ENCODE data around the gene CNPY3. TPM values are rescaled to one million over a fixed set of nuclear protein-coding genes. Genes with fewer than 3 reads are reported as not detected.

The CNPY3 gene
- total RNA-seq, 1 donor from 2014 or later, result 33.2 TPM

DNA sequence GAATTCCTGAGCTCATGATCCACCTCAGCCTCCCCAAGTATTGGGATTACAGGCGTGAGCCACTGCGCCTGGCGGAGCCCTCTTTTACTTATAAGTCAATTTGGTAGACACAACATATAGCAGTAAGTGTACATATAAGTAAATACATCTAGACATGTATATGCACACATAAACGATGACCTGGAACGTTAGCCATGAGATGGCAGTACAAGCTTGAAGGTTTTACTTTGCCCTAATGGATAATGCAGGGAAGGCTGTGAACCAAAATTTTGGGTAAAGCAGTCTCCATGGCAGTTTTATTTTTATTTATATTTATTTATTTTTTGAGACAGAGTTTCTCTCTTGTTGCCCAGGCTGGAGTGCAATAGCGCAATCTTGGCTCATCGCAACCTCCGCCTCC lies 28.8 kb downstream of the CNPY3 start:
- DNase-seq (ENCODE audit: low read depth), result no peak

DNA sequence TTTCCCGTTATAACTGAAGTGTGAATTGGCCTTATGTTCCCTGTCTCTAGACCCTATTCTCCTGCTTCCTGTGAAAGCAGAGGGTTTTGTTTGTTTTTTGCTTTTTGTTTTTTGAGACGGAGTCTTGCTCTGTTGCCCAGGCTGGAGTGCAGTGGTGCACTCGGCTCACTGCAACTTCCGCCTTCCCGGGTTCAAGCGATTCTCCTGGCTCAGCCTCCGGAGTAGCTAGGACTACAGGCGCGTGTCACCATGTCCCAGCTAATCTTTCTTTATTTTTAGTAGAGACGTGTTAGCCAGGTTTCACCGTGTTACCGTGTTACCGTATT lies 30.6 kb downstream of the CNPY3 start:
- no peak for DNase-seq (ENCODE audit: low read depth)

DNA sequence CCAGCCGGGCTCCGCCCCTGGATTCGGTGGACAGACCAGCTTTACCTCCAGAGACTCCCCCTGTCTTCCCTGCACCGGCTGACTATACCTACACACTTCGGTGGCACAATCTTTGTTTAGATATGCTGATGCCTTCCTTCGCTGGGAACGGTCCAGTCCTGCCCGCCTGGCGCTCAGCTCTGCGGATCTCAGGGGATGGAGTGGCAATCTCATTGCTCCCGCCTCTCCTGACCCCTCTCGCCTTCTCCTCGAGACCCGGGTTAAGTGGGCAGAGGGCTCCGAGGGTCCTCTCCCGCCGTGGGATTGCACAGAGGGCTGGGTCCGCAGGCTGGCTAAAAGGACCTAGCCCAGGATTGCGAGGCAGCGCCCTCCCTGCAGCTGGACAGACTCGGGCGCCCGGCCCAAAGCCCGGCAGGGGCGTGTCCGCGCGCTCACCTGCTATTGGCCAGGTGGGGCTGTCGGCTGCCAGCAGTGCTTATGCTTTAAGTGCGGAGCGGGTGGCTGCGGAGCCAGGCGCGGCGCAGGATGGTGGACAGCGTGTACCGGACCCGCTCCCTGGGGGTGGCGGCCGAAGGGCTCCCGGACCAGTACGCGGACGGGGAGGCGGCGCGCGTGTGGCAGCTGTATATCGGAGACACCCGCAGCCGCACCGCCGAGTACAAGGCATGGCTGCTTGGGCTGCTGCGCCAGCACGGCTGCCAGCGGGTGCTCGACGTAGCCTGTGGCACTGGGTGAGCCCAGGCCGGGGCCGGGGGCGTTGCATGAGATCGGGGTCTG lies 31.2 kb downstream of the CNPY3 start, which contains the start of gene GNMT:
Gene GNMT (plus strand): TSS at position 512 of the 777 bp plus-strand sequence. CDS start 14 bp downstream, at position 526.
- peak; percentile 13 for DNase-seq (ENCODE audit: low read depth)

DNA sequence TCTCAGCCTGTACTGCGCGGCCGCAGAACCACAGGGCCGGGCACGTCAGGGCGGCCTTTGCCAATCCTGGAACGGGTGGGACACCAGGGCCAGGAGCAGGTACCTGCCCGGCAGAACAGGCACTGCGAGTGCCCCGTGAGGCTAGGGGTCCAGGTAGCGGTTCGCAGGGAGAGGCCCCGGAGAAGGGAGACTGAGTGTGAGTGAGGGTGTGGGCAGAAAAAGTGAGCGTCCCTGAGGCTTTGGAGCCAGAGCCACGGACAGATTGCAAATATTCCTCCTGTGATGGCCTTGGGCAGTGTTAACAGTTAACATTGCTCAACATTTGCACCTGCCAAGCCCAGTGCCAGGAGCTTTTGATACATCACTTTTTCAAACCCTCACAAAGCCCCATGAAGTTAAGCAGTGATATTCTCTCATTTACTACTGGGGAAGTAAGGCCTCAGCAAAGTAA lies 31.8 kb downstream of the CNPY3 start:
- DNase-seq (ENCODE audit: low read depth), result no peak

DNA sequence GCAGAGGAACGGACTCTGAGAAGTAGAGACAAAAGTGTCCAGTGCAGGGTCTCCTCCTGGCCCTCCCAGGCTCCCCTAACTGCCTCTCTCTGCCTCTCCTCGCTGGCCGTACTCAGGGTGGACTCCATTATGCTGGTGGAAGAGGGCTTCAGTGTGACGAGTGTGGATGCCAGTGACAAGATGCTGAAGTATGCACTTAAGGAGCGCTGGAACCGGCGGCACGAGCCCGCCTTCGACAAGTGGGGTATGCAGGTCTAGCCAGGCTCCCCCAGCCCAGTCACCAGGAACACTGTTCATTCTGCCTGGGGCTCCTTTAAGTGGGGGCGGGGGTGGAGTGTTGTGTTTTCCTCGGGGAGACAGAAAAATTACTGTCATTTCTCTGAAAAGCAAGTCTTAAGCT lies 32.8 kb downstream of the CNPY3 start:
- DNase-seq (ENCODE audit: low read depth), result no peak

DNA sequence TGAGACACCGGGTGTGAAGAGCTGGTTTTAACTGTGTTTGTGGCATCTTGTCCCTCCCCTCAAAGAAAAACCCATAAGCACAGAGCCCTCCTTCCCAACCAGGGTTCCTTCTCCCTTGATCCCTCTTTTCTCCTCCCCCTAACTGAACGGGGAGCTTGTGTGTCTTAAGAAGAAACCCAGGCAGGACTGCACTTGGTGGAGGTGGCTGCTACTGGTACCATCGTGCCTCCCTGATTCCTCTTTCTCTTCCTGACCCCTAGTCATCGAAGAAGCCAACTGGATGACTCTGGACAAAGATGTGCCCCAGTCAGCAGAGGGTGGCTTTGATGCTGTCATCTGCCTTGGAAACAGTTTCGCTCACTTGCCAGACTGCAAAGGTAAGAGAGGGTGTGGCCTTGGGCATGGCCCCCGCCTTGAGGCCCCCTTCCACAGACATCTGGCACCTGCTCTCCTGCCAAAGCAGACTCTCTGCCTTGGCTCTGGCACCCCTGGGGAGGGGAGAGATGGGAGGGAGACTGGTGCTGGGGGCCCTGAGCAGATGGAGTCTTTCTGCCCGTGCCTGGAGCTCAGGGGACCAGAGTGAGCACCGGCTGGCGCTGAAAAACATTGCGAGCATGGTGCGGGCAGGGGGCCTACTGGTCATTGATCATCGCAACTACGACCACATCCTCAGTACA lies 33.4 kb downstream of the CNPY3 start:
- no peak for DNase-seq (ENCODE audit: low read depth)

DNA sequence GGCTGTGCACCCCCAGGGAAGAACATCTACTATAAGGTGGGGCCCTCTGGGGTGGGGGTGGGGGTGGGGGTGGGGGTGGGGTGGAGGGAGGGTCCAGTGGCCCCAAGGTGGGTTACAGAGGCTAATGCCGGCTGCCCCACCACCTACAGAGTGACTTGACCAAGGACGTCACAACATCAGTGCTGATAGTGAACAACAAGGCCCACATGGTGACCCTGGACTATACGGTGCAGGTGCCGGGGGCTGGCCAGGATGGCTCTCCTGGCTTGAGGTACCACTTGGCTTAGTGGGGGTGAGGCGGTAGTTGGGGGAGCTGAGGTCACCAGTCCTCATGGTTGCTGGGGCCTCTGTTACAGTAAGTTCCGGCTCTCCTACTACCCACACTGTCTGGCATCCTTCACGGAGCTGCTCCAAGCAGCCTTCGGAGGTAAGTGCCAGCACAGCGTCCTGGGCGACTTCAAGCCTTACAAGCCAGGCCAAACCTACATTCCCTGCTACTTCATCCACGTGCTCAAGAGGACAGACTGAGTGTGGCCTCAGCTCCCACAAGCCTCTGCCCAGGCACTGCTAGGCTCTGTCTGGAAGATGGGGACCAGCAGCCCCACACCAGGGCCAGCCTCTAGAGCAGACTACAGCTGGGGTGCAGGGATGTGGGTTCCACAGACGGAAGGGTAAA lies 34.0 kb downstream of the CNPY3 start:
- no peak for DNase-seq (ENCODE audit: low read depth)

DNA sequence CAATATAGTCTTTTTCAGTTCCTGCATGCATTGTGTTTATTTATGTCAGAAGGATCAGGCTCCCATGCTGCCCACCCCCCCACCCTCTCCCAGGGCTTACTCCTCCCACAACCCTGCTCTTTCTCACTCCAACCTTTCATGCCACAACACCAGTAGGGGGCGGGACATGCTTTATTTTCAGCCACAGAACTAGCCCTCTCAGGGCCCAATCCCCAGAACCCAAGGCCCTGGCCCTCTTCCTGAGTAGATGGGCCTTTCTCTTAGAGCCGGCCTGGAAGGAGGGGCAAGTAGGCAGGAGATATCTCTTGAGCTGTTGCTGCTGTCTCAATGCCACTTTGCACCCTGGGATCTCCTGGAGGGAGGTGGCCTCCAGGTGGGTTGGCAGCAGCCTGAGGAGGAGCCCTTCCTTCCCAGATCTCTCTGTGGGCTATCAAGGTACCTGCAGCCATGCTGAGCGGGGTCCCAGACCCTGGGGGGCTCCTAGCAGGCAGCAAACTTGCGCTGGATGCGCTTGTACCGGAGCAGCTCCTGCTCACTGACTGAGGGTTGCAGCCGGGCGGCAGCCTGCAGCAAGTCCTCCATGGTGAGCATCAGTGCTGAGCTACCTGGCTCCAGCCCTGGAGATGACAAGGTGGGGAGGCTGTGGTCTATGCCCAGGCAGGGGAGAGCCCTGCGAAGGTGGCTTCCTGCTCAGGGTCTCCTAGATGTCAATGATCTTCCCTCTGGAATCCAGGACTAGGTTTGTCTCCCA lies 34.8 kb downstream of the CNPY3 start:
- peak; percentile 22 for DNase-seq (ENCODE audit: low read depth)

DNA sequence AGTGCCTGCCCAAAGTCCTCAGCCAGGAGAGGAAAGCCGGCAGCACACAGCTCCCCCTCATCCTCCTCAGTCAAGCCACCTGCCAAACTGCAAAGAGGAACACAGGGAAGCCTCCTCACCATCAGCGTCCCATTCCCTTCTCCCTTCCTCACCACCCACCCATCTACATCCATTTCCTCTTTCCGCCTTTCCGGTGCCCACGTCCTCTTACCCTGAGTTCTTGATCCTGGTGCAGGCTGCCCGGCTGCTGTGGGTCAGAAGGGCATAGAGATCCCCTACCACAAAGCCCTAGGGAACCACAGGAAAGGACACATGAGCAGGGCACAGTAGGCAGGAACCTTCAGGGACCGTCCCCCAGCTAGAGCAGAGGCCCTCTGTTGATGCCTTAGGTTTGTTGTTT lies 37.3 kb downstream of the CNPY3 start:
- no peak for DNase-seq (ENCODE audit: low read depth)

DNA sequence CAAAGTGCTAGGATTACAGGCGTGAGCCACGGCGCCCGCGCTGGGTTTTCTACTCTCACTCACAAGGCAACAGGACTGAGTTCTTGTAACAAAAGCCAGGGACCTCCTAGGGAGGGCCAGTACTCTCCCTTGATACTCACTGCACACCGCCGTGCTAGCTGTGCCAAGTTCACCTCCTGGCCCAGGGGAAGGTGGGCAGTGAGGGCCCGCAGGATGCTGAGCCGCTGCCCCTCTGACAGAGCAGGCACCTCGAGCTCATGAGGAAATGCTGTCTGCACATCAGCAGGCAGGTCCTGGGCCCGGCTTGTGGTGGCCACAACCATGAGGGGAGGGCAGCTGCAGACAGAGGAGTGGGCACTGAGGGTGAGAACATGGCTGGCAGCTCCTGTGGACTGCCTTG lies 37.9 kb downstream of the CNPY3 start:
- no peak for DNase-seq (ENCODE audit: low read depth)

DNA sequence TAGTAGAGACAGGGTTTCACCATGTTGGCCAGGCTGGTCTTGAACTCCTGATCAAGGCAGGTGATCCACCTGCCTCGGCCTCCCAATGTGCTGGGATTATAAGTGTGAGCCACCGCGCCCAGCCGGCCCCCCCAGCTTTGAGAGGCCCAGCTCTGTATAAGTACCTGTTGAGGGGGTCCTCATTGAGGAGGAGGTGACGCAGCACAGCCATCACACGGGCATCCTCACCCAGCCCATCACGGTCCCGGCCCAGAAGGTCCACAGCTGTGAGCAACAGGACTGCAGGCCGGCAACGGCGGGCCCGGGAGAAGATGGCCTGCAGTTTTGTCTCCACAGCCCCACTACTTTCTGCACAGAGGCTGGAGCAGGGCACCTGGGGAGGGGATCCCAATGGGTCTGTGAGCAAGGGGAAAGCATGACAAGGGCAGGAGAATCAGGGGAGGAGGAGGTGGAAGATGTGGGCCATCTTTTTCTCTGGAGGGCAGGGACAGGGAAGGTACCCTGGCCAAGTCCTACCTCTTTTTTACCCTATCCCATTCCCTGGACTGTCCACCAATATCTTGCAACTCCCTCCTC lies 38.9 kb downstream of the CNPY3 start:
- DNase-seq (ENCODE audit: low read depth), result no peak

DNA sequence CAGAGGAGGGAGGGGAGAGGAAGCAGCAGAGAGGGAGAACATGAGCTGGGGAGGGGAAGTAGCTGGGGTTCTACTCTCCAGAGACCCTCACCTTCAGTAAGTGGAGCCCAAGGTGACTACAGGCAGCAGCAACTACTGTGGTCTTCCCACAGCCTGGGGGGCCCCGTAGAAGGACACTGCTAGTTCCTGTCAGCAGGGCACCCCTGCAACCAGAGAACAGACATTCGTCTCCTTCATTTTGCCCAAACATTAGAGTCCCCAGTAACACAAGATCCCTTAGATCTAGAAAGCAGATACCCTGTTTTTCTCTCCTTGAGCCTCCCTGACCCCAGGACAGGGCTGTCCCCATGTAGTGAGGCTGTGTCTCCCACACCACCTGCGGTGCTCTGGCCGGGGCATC lies 39.5 kb downstream of the CNPY3 start:
- no peak for DNase-seq (ENCODE audit: low read depth)

DNA sequence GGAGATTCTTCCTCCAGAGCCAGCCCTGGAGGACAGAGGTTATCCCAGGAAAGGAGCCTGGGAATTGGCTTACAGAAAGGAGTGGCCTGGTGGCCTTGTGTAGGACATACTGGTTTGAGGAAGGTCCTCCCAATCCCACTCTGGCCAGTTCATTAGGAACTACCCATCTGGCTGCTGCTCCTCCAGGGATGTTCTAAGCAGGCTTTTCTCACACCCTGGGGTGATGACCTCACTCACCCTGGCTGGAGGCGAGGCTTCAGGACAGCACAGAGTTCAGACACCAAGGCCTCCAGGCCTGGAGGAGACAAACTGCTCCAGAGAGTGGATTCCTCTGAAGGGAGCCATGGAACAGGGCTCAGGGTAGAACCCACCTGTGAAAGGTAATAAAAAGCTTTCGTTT lies 40.2 kb downstream of the CNPY3 start:
- DNase-seq (ENCODE audit: low read depth), result no peak

DNA sequence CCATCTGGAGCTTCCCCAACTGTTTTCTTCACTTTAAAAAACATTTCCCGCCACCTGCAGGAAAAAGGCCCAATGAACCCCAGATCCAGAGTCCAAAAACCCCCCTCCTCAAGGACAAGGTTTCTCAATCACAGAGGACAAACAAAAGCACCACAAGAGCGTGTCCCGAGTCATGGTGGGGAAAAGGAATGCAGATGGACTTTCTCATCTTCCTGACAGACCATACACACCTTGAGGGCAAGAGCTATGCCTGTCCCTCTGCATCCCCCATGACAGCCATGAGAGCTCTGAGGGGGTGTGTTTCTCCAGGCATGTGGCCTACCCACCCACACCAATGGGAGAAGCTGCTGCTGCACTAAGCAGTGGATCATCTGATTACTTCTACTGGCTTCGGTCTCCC lies 40.7 kb downstream of the CNPY3 start:
- DNase-seq (ENCODE audit: low read depth), result no peak

DNA sequence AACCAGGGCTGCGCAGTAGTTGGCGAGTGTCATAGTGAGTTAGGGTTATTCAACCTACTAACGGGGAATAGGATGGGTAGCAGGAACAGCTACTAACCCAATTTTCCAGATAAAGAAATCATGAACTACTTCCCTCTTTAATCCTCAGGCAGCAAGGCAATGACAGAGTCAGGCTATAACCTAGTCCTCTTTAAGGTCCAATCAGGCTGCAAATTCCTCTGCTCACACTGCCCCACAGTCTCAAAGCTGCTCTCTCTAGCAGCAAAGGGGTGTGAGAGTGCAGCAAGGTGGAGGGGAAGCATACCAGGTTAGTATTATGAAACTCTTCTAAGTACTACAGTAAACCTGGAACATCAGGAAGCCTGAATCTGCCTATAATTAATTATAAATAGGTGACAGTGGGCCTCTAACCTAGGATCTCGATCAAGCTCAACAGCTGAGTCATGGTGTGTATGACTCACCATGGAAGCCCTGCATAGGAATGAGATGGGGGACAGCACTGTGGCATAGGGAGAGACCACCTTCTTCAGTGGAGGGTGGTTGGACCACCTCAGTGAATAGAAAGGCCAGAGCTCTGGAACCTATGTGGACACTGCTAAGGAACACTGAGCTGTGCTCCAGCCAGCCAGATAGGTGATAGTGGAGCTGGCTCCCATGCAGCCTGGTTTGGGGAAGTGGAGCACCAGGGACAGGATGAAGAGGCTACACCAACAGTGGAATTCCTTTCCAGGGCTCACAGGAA lies 41.8 kb downstream of the CNPY3 start:
- DNase-seq (ENCODE audit: low read depth), result peak; percentile 35

DNA sequence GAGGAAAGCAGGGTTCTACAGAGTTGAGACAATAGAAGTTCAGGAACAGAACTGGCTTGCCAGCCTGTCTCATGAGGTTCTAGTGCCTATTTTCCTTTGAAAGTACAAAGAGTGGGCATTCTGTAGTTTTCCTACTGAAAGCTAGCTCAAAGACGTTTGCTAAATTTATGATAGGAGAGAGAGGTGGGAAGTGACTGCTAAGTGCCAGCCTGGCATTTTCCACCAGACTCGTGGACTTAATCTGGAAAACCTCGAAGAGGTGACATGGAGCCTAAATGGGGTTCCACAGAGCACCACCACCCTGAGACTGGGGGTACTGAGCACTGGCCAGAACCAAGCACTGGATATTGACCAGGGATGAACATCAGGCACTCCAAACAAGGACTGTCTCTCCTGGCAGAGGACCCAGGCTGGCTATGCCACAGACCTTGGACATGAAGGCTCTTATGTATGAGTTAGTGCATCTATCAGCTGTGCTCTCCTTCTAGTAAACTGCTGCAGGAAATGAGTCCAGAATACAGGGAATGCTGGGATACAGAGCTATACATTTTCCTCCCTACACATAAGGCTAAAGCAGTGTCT lies 42.6 kb downstream of the CNPY3 start:
- DNase-seq (ENCODE audit: low read depth), result peak; percentile 29

DNA sequence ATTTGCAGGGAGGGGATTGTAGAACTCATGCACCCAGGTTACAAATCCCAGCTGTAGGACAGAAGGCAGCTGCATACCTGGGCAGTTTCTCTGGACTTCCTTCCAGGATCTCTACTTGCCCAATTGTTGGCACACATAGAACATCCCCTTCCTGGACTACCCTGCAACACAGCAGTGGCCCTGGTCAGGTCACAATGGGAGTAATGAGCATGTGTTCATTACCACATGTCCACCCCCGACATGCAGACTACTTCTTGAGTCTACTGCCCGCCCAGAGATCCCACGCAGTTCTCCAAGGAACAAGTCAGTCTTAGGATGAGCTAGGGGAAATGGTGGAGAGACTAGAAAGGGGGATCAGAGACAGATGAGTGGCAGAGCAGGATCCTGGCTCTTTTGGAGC lies 44.6 kb downstream of the CNPY3 start:
- DNase-seq (ENCODE audit: low read depth), result no peak

DNA sequence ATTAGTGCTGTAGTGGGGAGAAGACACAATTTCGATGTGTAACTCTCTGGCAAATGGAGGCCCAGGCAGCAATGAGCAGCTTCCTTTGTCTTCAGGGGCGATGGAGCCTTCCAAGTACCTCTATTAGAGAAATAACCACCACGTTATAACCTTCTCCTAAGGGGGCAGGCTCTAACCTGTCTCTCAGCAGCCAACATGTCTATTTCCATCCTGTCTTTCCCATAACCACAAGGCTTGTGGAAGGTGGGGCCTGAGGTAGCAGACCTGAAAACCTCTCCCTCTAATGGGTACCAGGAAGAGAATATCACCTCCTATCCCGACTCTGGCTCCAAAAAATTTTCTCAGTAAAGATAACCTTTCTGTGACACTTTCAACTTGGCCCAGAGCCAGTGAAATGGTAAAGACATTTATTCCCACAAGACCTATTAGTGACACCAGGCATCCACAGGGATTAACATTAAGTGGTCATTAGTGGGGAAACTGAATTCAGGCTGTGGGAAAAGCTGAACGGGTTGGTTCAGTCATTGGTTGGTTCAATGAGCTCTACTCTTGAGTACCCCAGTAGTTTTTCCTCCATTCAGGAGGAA lies 45.7 kb downstream of the CNPY3 start:
- no peak for DNase-seq (ENCODE audit: low read depth)

DNA sequence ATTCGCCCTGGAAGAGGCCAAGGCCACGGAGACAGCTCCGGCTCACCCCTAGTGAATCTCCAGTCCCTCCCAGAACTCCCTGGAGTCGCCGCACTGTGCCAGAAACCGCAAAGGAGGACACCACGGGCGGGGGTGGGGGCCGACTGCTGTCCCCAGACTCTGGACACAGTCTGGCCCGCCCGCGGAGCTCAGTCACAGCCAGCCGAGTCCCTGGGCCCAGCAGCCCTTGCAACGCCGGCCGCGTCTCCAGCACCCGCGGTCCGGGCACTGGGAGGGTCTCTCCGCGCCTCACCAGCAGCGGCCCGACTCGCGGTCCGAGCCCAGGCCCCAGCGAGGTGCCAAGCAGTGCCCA lies 49.2 kb downstream of the CNPY3 start:
- peak; percentile 76 for DNase-seq (ENCODE audit: low read depth)
